OCI-LY3 (cell line): Measurements from ENCODE around the gene FAM89B.

Source experiments
- EZH2phosphoT487 ChIP-seq: fragments of 200-600 bp; shearing (Covaris generic); IDR thresholded peaks from 2 replicates; pipeline ENCODE4 v1.6.1; 2018; ENCODE audit warnings: antibody characterized with exemption, mixed run types, low read depth
- TF ChIP-seq, protein P1 (sequence below): fragments of 200-600, 300-600 bp; sonication (generic); IDR thresholded peaks from 2 replicates; pipeline ENCODE4 v1.5.1; 2014; ENCODE audit warnings: antibody characterized with exemption, low read length, low read depth

GRCh38 chr11:65556470-65557279 is 15.7 kb upstream of the FAM89B start:
- TF ChIP-seq, protein P1, sequence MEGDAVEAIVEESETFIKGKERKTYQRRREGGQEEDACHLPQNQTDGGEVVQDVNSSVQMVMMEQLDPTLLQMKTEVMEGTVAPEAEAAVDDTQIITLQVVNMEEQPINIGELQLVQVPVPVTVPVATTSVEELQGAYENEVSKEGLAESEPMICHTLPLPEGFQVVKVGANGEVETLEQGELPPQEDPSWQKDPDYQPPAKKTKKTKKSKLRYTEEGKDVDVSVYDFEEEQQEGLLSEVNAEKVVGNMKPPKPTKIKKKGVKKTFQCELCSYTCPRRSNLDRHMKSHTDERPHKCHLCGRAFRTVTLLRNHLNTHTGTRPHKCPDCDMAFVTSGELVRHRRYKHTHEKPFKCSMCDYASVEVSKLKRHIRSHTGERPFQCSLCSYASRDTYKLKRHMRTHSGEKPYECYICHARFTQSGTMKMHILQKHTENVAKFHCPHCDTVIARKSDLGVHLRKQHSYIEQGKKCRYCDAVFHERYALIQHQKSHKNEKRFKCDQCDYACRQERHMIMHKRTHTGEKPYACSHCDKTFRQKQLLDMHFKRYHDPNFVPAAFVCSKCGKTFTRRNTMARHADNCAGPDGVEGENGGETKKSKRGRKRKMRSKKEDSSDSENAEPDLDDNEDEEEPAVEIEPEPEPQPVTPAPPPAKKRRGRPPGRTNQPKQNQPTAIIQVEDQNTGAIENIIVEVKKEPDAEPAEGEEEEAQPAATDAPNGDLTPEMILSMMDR: no peak
- TF ChIP-seq EZH2phosphoT487: no peak
